HepG2 (cell line): ENCODE data around the gene CLPSL2. TPM values are rescaled to one million over a fixed set of nuclear protein-coding genes. Genes with fewer than 3 reads are reported as not detected.

Experiments used
- ATAC-seq: fragments of 200-7000 bp; cut with Tn5 transposase; 3 replicates; pipeline ENCODE4 v1.9.1; 2020; ENCODE audit warnings: mild to moderate bottlenecking, moderate library complexity
- BruUV-seq: library from RNA; stranded (reverse); fragments of 400-500 nt; replicated peaks from 2 replicates; lab custom pipeline; 2021; lab: Mats Ljungman, UMichigan
- CTCF ChIA-PET: fragments of 300-600 bp; formaldehyde crosslinking; extraction: SDS; loops from one replicate; lab custom pipeline; 2021; ENCODE audit warnings: low total read pairs, inconsistent platforms, low intra/inter-chr PET ratio; lab: Yijun Ruan, JAX
- POLR2A ChIA-PET: fragments of 350-600 bp; sonication (Branson Sonifier 250); formaldehyde crosslinking; loops from one replicate; lab custom pipeline; 2020; ENCODE audit warnings: antibody characterized with exemption, inconsistent platforms; lab: Yijun Ruan, JAX
- DNase-seq: peaks from one replicate; pipeline ENCODE4 v3.0.0-alpha.2; 2015; ENCODE audit warnings: low spot score
- FAIRE-seq: peaks from 3 replicates; lab custom pipeline; 2011; peaks lifted over from hg19 to GRCh38; lab: Jason Lieb, UNC
- H2AFZ ChIP-seq: one replicate; pipeline ENCODE4 v1.6.1; 2011; ENCODE audit warnings: low read length, inconsistent platforms
- H3K27ac ChIP-seq: fragments of 300-600 bp; 3 replicates; pipeline ENCODE4 v1.8.0; 2011; ENCODE audit warnings: mixed run types, mild to moderate bottlenecking, mixed read lengths, low read length, inconsistent platforms; ENCODE audit not compliant: insufficient read depth; ENCODE audit errors: extremely low read length
- H3K27me3 ChIP-seq, 2 experiments: fragments of 200-600 bp in 1 of 2; 2 replicates in 1 of 2; 3 replicates in 1 of 2; pipeline versions ENCODE4 v1.6.0 to v1.8.0; 2011; ENCODE audit warnings: low read length in 2 of 2, mild to moderate bottlenecking in 2 of 2, moderate library complexity in 2 of 2, inconsistent platforms in 1 of 2; ENCODE audit not compliant: insufficient read depth in 2 of 2, control insufficient read depth in 1 of 2
- H3K36me3 ChIP-seq, 2 experiments: fragments of 200-600 bp in 1 of 2; replicated peaks in 1 of 2; 2 replicates in 1 of 2; 3 replicates in 1 of 2; pipeline versions ENCODE4 v1.5.1 to v1.8.0; 2011; ENCODE audit warnings: low read length in 2 of 2, inconsistent platforms in 1 of 2; ENCODE audit not compliant: insufficient read depth in 2 of 2, control insufficient read depth in 1 of 2
- H3K4me1 ChIP-seq: 2 replicates; pipeline ENCODE4 v1.5.1; 2012; ENCODE audit warnings: low read length, inconsistent platforms; ENCODE audit not compliant: insufficient read depth
- H3K4me2 ChIP-seq: 2 replicates; pipeline ENCODE4 v1.6.0; 2011; ENCODE audit warnings: low read depth, low read length, inconsistent platforms
- H3K4me3 ChIP-seq, 3 experiments: fragments of 200-600 bp in 1 of 3; sonication (generic), shearing (Covaris generic) in 1 of 3; replicated peaks in 1 of 3; 2 replicates each; pipeline ENCODE4 v1.5.1; 2011 to 2016; ENCODE audit warnings: low read length in 3 of 3, inconsistent platforms in 2 of 3, low read depth in 2 of 3, mild to moderate bottlenecking in 2 of 3, control low read depth in 1 of 3, mixed read lengths in 1 of 3; ENCODE audit not compliant: insufficient read depth in 1 of 3
- H3K79me2 ChIP-seq: one replicate; pipeline ENCODE4 v1.6.1; 2011; ENCODE audit warnings: low read length, inconsistent platforms; ENCODE audit not compliant: insufficient read depth
- H3K9ac ChIP-seq: 2 replicates; pipeline ENCODE4 v1.6.0; 2011; ENCODE audit warnings: mild to moderate bottlenecking, low read depth, low read length, inconsistent platforms; ENCODE audit not compliant: insufficient read depth
- H3K9me3 ChIP-seq: 2 replicates; pipeline ENCODE4 v1.5.1; 2012; ENCODE audit warnings: mild to moderate bottlenecking, low read length
- H4K20me1 ChIP-seq: 2 replicates; pipeline ENCODE4 v1.6.0; 2011; ENCODE audit warnings: inconsistent platforms, mild to moderate bottlenecking, low read length, moderate library complexity; ENCODE audit not compliant: insufficient read depth
- NFKBIZ ChIP-seq: IDR thresholded peaks from 2 replicates; pipeline ENCODE4 v1.6.1; 2018; ENCODE audit warnings: missing genetic modification reagents, missing compliant biosample characterization
- RFX3 ChIP-seq: IDR thresholded peaks from 2 replicates; pipeline ENCODE4 v1.6.1; 2016; ENCODE audit warnings: missing biosample characterization, missing genetic modification reagents
- RXRB ChIP-seq: IDR thresholded peaks from 2 replicates; pipeline ENCODE4 v1.6.1; 2016; ENCODE audit warnings: borderline replicate concordance, missing genetic modification reagents, missing compliant biosample characterization
- ZBTB26 ChIP-seq: IDR thresholded peaks from 2 replicates; pipeline ENCODE4 v1.6.1; 2016; ENCODE audit warnings: missing compliant biosample characterization, missing genetic modification reagents, borderline replicate concordance
- ZUFSP ChIP-seq: sonication (generic); formaldehyde crosslinking; IDR thresholded peaks from 2 replicates; pipeline ENCODE4 v1.9.0; 2021; ENCODE audit warnings: missing genetic modification reagents, mild to moderate bottlenecking, borderline replicate concordance
- WGBS: methylation state at CpG from one replicate; pipeline ENCODE4 v1.1.6; 2017; ENCODE audit warnings: low lambda C conversion rate; 5-methylcytosine and 5-hydroxymethylcytosine counted together
- in situ Hi-C: cut with HindIII; loops from 2 replicates; pipeline ENCODE4 v1.10.0; 2017; ENCODE audit warnings: low pct_unique_long_range_greater_than_20kb; ENCODE audit not compliant: extremely low pct_ligation_motif_present
- intact Hi-C: fragments of 100-400 bp; cut with micrococcal nuclease; formaldehyde crosslinking; loops from one replicate; pipeline ENCODE4 v1.10.0; 2022; ENCODE audit not compliant: unreplicated experiment
- polyA plus RNA-seq, 8 experiments: library from polyadenylated mRNA; depleted of rRNA in 3 of 8; stranded (reverse) in 7 of 8; unstranded in 1 of 8; fragments of >200 nt; fragmentation: Illumina TruSeq in 4 of 8; extraction: Trizol in 4 of 8; gene quantifications; 2 replicates each; pipeline versions ENCODE4 v1.2.1 to v1.2.3, GENCODE V29; 2011 to 2016; ENCODE audit warnings: low read depth in 4 of 8, missing spikeins in 1 of 8, mixed read lengths in 1 of 8; ENCODE audit not compliant: insufficient read depth in 1 of 8
- total RNA-seq, 5 experiments: library from RNA; depleted of rRNA; stranded (reverse); fragments of >200 nt; fragmentation: Illumina TruSeq; extraction: Trizol; gene quantifications; 2 replicates each; pipeline ENCODE4 v1.2.3, GENCODE V29; 2016; ENCODE audit warnings: low read depth in 1 of 5

Gene CLPSL2
- total and polyA plus RNA-seq, 2 of the 13 experiments (the other 11 are each of a cell fraction or from before 2014, with no cell fraction given) = not detected

GRCh38 chr6:35796236-35796635 is 19.8 kb downstream of the CLPSL2 start:
- intact Hi-C loops = no loop called here
- Histone ChIP-seq H2AFZ (no peak overlapping the region), H3K4me1 (no peaks in the 10 kb centered on the region), H3K4me2 (no peak overlapping the region), H3K4me3 (no peak overlapping the region), H3K27ac (no peak overlapping the region), H3K27me3 (peaks cover 1 to 15% of the 10 kb centered on the region in 2 experiments; a peak in 3 of 5 replicates), H3K9me3 (no peaks in the 10 kb centered on the region)
- no peak for ATAC-seq
- BruUV-seq = no TSS peak
- CTCF ChIA-PET = no interaction called here
- TF ChIP-seq ZUFSP (CRISPR knock-in tag) (no peak), RFX3 (CRISPR knock-in tag) (no peak), RXRB (CRISPR knock-in tag) (no peak), ZBTB26 (CRISPR knock-in tag) (no peak), NFKBIZ (CRISPR knock-in tag) (no peak)
- TF ChIP-seq, all 625 proteins: peak for 0
- H3K9ac ChIP-seq = no peak overlapping the region
- no peaks in the 10 kb centered on the region for H3K36me3 ChIP-seq
- DNase-seq (no peak), FAIRE-seq (no peak)
- WGBS = 39% methylated on average over 4 of the region's 4 CpGs
- POLR2A ChIA-PET = no interaction called here
- no peaks in the 10 kb centered on the region for H3K79me2 ChIP-seq
- in situ Hi-C loops = no loop called here
- H4K20me1 ChIP-seq = no peaks in the 10 kb centered on the region
